Smooth muscle cell (in vitro differentiated cells): ENCODE results near the gene GATAD2A. TPM values are rescaled to one million over a fixed set of nuclear protein-coding genes. Genes with fewer than 3 reads are reported as not detected.

Experiments used
- DNase-seq: peaks from one replicate; lab custom pipeline; 2025; ENCODE audit not compliant: unreplicated experiment; lab: John Stamatoyannopoulos, UW
- H2AFZ ChIP-seq: fragments of 200-600 bp; sonication (generic); 2 replicates; pipeline ENCODE4 v1.6.0; 2016; ENCODE audit warnings: antibody characterized with exemption, low read depth, mild to moderate bottlenecking
- H3F3A ChIP-seq: fragments of 200-600 bp; sonication (generic); 2 replicates; pipeline ENCODE4 v1.6.0; 2017; ENCODE audit warnings: antibody characterized with exemption, low read depth
- H3K27ac ChIP-seq: fragments of 200-600 bp; sonication (generic); 2 replicates; pipeline ENCODE4 v1.5.1; 2016; ENCODE audit warnings: low read depth, mild to moderate bottlenecking
- H3K27me3 ChIP-seq: fragments of 200-600 bp; sonication (generic); 2 replicates; pipeline ENCODE4 v1.6.1; 2016; ENCODE audit warnings: low read depth, mild to moderate bottlenecking
- H3K36me3 ChIP-seq: fragments of 200-600 bp; sonication (generic); 2 replicates; pipeline ENCODE4 v1.5.1; 2016; ENCODE audit warnings: low read depth
- H3K4me1 ChIP-seq: fragments of 200-600 bp; sonication (generic); 2 replicates; pipeline ENCODE4 v1.5.1; 2016; ENCODE audit warnings: low read depth
- H3K4me2 ChIP-seq: fragments of 200-600 bp; sonication (generic); 2 replicates; pipeline ENCODE4 v1.6.0; 2016; ENCODE audit warnings: mild to moderate bottlenecking
- H3K4me3 ChIP-seq: fragments of 200-600 bp; sonication (generic); 2 replicates; pipeline ENCODE4 v1.5.1; 2016; ENCODE audit warnings: mild to moderate bottlenecking
- H3K79me2 ChIP-seq: fragments of 200-600 bp; sonication (generic); 2 replicates; pipeline ENCODE4 v1.6.0; 2016; ENCODE audit warnings: low read depth, mild to moderate bottlenecking
- H3K9ac ChIP-seq: fragments of 200-600 bp; sonication (generic); 2 replicates; pipeline ENCODE4 v1.6.0; 2016; ENCODE audit warnings: low read depth
- H3K9me3 ChIP-seq: fragments of 200-600 bp; sonication (generic); replicated peaks from 2 replicates; pipeline ENCODE4 v1.5.1; 2016; ENCODE audit warnings: low read depth
- H4K20me1 ChIP-seq: fragments of 200-600 bp; sonication (generic); 2 replicates; pipeline ENCODE4 v1.6.0; 2016; ENCODE audit warnings: low read depth
- WGBS: methylation state at CpG from one replicate; pipeline ENCODE4 v1.1.7; 2016; ENCODE audit warnings: low lambda C conversion rate; 5-methylcytosine and 5-hydroxymethylcytosine counted together
- polyA plus RNA-seq: library from polyadenylated mRNA; unstranded; fragments of >200 nt; fragmentation: Nextera tagmentation; extraction: Ambion mirVana; gene quantifications from 2 replicates; pipeline ENCODE4 v1.2.1, GENCODE V29; 2016
- total RNA-seq: library from RNA; depleted of rRNA; stranded (reverse); fragments of >200 nt; gene quantifications from 2 replicates; pipeline ENCODE4 v1.2.3, GENCODE V29; 2014
- TF ChIP-seq, protein P1 (sequence below): fragments of 200-600 bp; sonication (generic); IDR thresholded peaks from 2 replicates; pipeline ENCODE4 v1.5.1; 2017; ENCODE audit warnings: borderline replicate concordance, mild to moderate bottlenecking, antibody characterized with exemption; ENCODE audit not compliant: insufficient read depth, poor library complexity, severe bottlenecking

The GATAD2A gene
- total and polyA plus RNA-seq, 2 experiments from 2014 or later = 26.8 to 27.0 TPM

- TF ChIP-seq, protein P1, sequence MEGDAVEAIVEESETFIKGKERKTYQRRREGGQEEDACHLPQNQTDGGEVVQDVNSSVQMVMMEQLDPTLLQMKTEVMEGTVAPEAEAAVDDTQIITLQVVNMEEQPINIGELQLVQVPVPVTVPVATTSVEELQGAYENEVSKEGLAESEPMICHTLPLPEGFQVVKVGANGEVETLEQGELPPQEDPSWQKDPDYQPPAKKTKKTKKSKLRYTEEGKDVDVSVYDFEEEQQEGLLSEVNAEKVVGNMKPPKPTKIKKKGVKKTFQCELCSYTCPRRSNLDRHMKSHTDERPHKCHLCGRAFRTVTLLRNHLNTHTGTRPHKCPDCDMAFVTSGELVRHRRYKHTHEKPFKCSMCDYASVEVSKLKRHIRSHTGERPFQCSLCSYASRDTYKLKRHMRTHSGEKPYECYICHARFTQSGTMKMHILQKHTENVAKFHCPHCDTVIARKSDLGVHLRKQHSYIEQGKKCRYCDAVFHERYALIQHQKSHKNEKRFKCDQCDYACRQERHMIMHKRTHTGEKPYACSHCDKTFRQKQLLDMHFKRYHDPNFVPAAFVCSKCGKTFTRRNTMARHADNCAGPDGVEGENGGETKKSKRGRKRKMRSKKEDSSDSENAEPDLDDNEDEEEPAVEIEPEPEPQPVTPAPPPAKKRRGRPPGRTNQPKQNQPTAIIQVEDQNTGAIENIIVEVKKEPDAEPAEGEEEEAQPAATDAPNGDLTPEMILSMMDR = peak; percentile 65
- no peak overlapping the region for H3K9ac ChIP-seq
- H3K4me2 ChIP-seq = no peak overlapping the region
- no peaks in the 10 kb centered on the region for H3K36me3 ChIP-seq
- H3K27ac ChIP-seq = no peak overlapping the region
- no peaks in the 10 kb centered on the region for H3F3A ChIP-seq
- no peaks in the 10 kb centered on the region for H3K9me3 ChIP-seq
- no peak overlapping the region for H2AFZ ChIP-seq
- H3K79me2 ChIP-seq = no peaks in the 10 kb centered on the region
- WGBS = 29% methylated on average over 14 of the region's 14 CpGs
- peak; percentile 36 for DNase-seq
- H3K4me1 ChIP-seq = no peaks in the 10 kb centered on the region
- no peak overlapping the region for H3K4me3 ChIP-seq
- H3K27me3 ChIP-seq = no peaks in the 10 kb centered on the region
- no peaks in the 10 kb centered on the region for H4K20me1 ChIP-seq
These were observed 44.3 kb upstream of the GATAD2A start for GRCh38 chr19:19361075-19361594.

DNA sequence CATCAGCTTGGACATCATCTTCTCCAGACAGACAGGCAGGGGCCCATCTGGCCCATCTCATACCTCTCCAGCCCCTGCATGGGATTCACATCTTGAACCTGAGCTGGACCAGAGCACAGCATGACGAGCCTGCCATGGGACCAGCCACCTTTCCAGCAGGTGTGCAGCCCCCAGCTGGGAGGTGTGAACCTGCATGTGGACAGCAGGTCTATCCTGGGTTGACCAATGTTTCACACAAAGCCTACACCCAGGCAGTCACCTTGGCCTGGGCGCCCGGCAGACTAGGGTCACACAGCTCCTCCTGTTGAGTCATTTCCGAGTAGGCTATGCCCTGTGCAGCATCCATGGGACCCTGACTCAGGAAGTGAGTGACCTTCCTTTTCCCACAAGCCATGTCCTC is 43.4 kb upstream of the GATAD2A start:
- Histone ChIP-seq H3K9me3 (no peaks in the 10 kb centered on the region), H3K27me3 (no peaks in the 10 kb centered on the region), H3K27ac (no peak overlapping the region), H3K4me2 (no peak overlapping the region), H2AFZ (no peak overlapping the region), H3K4me3 (no peak overlapping the region), H3K9ac (no peak overlapping the region), H3K79me2 (no peaks in the 10 kb centered on the region), H3K4me1 (no peaks in the 10 kb centered on the region), H3F3A (no peaks in the 10 kb centered on the region), H3K36me3 (no peaks in the 10 kb centered on the region), H4K20me1 (no peaks in the 10 kb centered on the region)
- TF ChIP-seq, protein P1 = no peak
- WGBS = 92% methylated on average over 4 of the region's 4 CpGs
- no peak for DNase-seq

DNA sequence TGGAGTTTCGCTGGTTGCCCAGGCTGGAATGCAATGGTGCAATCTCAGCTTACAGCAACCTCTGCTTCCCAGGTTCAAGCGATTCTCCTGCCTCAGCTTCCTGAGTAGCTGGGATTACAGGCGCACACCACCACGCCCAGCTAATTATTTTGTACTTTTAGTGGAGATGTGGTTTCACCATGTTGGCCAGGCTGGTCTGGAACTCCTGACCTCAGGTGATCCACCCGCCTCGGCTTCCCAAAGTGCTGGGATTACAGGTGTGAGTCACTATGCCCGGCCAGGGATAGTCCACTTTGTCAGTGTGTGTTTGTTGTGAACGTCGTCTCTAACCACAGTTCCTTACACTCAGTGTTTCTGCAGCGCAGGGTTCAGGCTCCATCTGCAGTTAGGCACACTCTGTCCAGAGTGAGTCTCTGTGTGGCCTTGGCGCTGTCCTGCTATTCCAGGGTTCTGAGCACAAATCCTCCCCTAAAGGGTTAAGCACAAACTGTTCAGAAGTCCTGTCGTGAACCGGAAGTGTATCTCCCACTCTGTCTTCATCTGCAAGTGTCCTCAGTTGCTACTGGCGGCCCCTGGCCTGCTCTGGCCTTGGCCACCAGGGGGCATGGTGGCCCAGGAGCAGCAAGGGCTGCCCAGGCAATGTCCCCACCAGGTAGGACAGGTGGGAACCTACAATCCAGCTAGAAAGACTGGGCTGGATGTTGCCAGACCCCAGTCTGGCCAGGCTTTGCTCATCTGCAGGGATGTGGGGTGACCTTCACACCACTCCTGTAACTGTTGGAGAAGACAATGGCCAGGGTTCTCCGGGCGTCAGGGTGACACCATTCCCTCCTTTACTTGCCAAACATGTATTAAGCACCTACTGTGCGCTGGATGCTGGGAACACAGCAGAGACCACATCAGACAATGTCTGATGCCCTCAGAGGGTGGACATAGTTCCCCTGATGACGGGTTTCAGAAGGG is 38.8 kb upstream of the GATAD2A start:
- Histone ChIP-seq H2AFZ (peak overlapping the region; percentile 67), H3K79me2 (no peaks in the 10 kb centered on the region), H3K9ac (no peak overlapping the region), H3K36me3 (no peaks in the 10 kb centered on the region), H3K4me1 (no peaks in the 10 kb centered on the region), H3K27ac (no peak overlapping the region), H3K27me3 (no peaks in the 10 kb centered on the region), H3F3A (no peaks in the 10 kb centered on the region), H3K4me3 (no peak overlapping the region), H3K4me2 (peak overlapping the region; percentile 61), H3K9me3 (no peaks in the 10 kb centered on the region), H4K20me1 (no peaks in the 10 kb centered on the region)
- TF ChIP-seq, protein P1 = peak; percentile 94
- 45% methylated on average over 18 of the region's 18 CpGs for WGBS
- DNase-seq = no peak
